ENCODE results near the gene SBNO1. TPM values are rescaled to one million over a fixed set of nuclear protein-coding genes. Genes with fewer than 3 reads are reported as not detected.

SBNO1 gene
- total and polyA plus RNA-seq, 7 donors, result 6.8 to 49.6 (median 30.4) TPM

GRCh38 chr12:123267335-123267920 is 97.2 kb downstream of the SBNO1 start:
- ATAC-seq (no peak), DNase-seq (no peak)
- Histone ChIP-seq H3K4me3 (peak overlapping the region; percentile 62), H3K27me3 (ENCODE audit: insufficient read depth in 3 of 3, low read length in 2 of 3) (no peaks in the 10 kb centered on the region), H3K36me3 (ENCODE audit: insufficient read depth in 1 of 2, low read depth in 1 of 2) (peaks cover 0 to 41% of the 10 kb centered on the region in 2 donors), H3K27ac (peak overlapping the region; percentile 44), H3K4me1 (peaks cover 27% of the 10 kb centered on the region), H3K9me3 (no peaks in the 10 kb centered on the region)
- intact Hi-C loops (cut with DNase I), result loop anchor here in 1 of 2 donors (5.0 kb wide), 1 partner anchor 315 kb away; the partner anchor contains the start of gene TMED2
- TF ChIP-seq CTCF (IDR thresholded peaks at IDR 0.05), result no peak
- 79 to 88% (median 79%) methylated on average over 7 of the region's 7 CpGs for WGBS, 3 donors

- ATAC-seq (no peak), DNase-seq (no peak)
- H3K36me3 ChIP-seq (ENCODE audit: insufficient read depth in 1 of 2, low read depth in 1 of 2), result peaks cover 0 to 47% of the 10 kb centered on the region in 2 donors
- no peak overlapping the region for H3K4me3 ChIP-seq
- H3K9me3 ChIP-seq, result no peaks in the 10 kb centered on the region
- intact Hi-C loops (cut with DNase I), result loop anchor here in 1 of 2 donors (5.0 kb wide), 1 partner anchor 316 kb away; the partner anchor contains the start of gene TMED2
- H3K27ac ChIP-seq, result no peak overlapping the region
- no peak for TF ChIP-seq CTCF (IDR thresholded peaks at IDR 0.05)
- H3K27me3 ChIP-seq (ENCODE audit: insufficient read depth in 3 of 3, low read length in 2 of 3), result no peaks in the 10 kb centered on the region
- WGBS, 3 donors, result 74 to 85% (median 79%) methylated on average over 16 to 19 of the region's 19 CpGs
- peaks cover 27% of the 10 kb centered on the region for H3K4me1 ChIP-seq
Observed at GRCh38 chr12:123266679-123267277, 97.9 kb downstream of the SBNO1 start.

- peaks cover 0 to 54% of the 10 kb centered on the region in 2 donors for H3K36me3 ChIP-seq (ENCODE audit: insufficient read depth in 1 of 2, low read depth in 1 of 2)
- 63 to 81% (median 70%) methylated on average over 32 to 35 of the region's 35 CpGs for WGBS, 3 donors
- DNase-seq (no peak), ATAC-seq (no peak)
- H3K4me1 ChIP-seq, result peaks cover 27% of the 10 kb centered on the region
- H3K27ac ChIP-seq, result no peak overlapping the region
- H3K27me3 ChIP-seq (ENCODE audit: insufficient read depth in 3 of 3, low read length in 2 of 3), result no peaks in the 10 kb centered on the region
- no peaks in the 10 kb centered on the region for H3K9me3 ChIP-seq
- H3K4me3 ChIP-seq, result no peak overlapping the region
- no peak for TF ChIP-seq CTCF (IDR thresholded peaks at IDR 0.05)
- intact Hi-C loops (cut with DNase I), result loop anchor here in 1 of 2 donors (5.0 kb wide), 1 partner anchor 316 kb away; the partner anchor contains the start of gene TMED2
Observed at GRCh38 chr12:123265851-123266678, 98.6 kb downstream of the SBNO1 start.

- no peak overlapping the region for H3K4me3 ChIP-seq
- H3K36me3 ChIP-seq (ENCODE audit: insufficient read depth in 1 of 2, low read depth in 1 of 2), result peaks cover 0 to 68% of the 10 kb centered on the region in 2 donors
- no peak for DNase-seq
- no peak for TF ChIP-seq CTCF (IDR thresholded peaks at IDR 0.05)
- WGBS, 3 donors, result 60 to 62% (median 61%) methylated on average over 7 of the region's 7 CpGs
- H3K9me3 ChIP-seq, result no peaks in the 10 kb centered on the region
- no peak overlapping the region for H3K27ac ChIP-seq
- H3K27me3 ChIP-seq (ENCODE audit: insufficient read depth in 3 of 3, low read length in 2 of 3), result no peaks in the 10 kb centered on the region
- no peak for ATAC-seq
- H3K4me1 ChIP-seq, result peaks cover 20% of the 10 kb centered on the region
- intact Hi-C loops (cut with DNase I), result loop anchor here in 1 of 2 donors (5.0 kb wide), 1 partner anchor 318 kb away; the partner anchor contains the start of gene TMED2
Observed at GRCh38 chr12:123264642-123265041, 100.0 kb downstream of the SBNO1 start.

Data from psoas muscle (tissue), 8 donors.